Ascending aorta (tissue), 2 donors: Measurements from ENCODE around the gene MPV17. TPM values are rescaled to one million over a fixed set of nuclear protein-coding genes. Genes with fewer than 3 reads are reported as not detected.

Experiments used
- DNase-seq, 2 donors: peaks; one replicate each; pipeline ENCODE4 v3.0.0-alpha.2; 2019; ENCODE audit warnings: low spot score in 2 of 2
- H3K27ac ChIP-seq, 2 donors: fragments of 200-600 bp; sonication (generic); one replicate each; pipeline ENCODE4 v1.5.1; 2016 to 2017; ENCODE audit warnings: mild to moderate bottlenecking in 1 of 2
- H3K27me3 ChIP-seq: fragments of 200-600 bp; sonication (generic); one replicate; pipeline ENCODE4 v1.5.1; 2017
- H3K36me3 ChIP-seq, 2 donors: fragments of 200-600 bp; sonication (generic); one replicate each; pipeline ENCODE4 v1.5.1; 2016
- H3K4me1 ChIP-seq, 2 donors: fragments of 200-600 bp; sonication (generic); one replicate each; pipeline ENCODE4 v1.5.1; 2016 to 2017; ENCODE audit warnings: mild to moderate bottlenecking in 1 of 2
- H3K4me3 ChIP-seq, 2 donors: fragments of 200-600 bp; sonication (generic); one replicate each; pipeline ENCODE4 v1.5.1; 2016 to 2017; ENCODE audit warnings: mild to moderate bottlenecking in 1 of 2
- H3K9me3 ChIP-seq, 2 donors: fragments of 200-600 bp; sonication (generic); one replicate each; pipeline ENCODE4 v1.5.1; 2016
- CTCF ChIP-seq, 3 experiments: fragments of 200-600 bp in 2 of 3; fragments of 450-650 bp in 1 of 3; sonication (generic) in 2 of 3; IDR thresholded peaks; one replicate each; pipeline ENCODE4 v1.5.1; 2016 to 2019; ENCODE audit warnings: antibody characterized with exemption in 3 of 3, mild to moderate bottlenecking in 1 of 3, moderate library complexity in 1 of 3
- intact Hi-C: fragments of 100-400 bp; cut with DNase I; formaldehyde crosslinking; loops from one replicate; pipeline ENCODE4 v1.15.1; 2023
- total RNA-seq: library from RNA; depleted of rRNA; stranded (reverse); fragments of >200 nt; gene quantifications from one replicate; pipeline ENCODE4 v1.1.0, GENCODE V29; 2016

The MPV17 gene
- total RNA-seq, 1 donor from 2014 or later: 239 TPM

DNA sequence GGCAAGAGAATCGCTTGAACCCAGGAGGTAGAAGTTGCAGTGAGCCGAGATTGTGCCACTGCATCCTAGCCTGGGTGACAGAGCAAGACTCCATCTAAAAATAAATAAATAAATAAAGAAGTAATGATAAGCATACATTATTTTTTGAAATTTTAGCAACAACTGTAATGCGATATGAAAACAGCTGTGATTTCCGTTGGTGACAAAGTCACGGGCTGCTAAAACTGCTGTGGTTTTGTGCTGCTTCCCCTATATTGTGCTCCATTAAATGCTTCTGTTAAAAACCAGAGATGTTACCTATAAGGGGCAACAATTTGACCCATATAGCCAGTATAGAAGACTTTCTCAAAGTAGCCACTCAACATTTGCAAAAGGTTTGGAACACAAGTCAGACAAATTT, 32.3 kb downstream of the MPV17 start:
- no peak overlapping the region for H3K4me3 ChIP-seq
- intact Hi-C loops: no loop called here

GRCh38 chr2:27288610-27289009, 34.3 kb downstream of the MPV17 start:
- no peak for DNase-seq
- no peak for TF ChIP-seq CTCF (IDR thresholded peaks at IDR 0.05)
- H3K9me3 ChIP-seq: no peaks in the 10 kb centered on the region
- H3K4me1 ChIP-seq: no peaks in the 10 kb centered on the region
- intact Hi-C loops: loop anchor here (10.0 kb wide), 1 partner anchor 444 kb away; the partner anchor contains the start of gene DPYSL5
- no peak overlapping the region for H3K27ac ChIP-seq
- no peak overlapping the region for H3K4me3 ChIP-seq
- H3K36me3 ChIP-seq: no peaks in the 10 kb centered on the region
- no peaks in the 10 kb centered on the region for H3K27me3 ChIP-seq

More for the DNA sequence above, 32.3 kb downstream of the MPV17 start:
- TF ChIP-seq CTCF (IDR thresholded peaks at IDR 0.05): no peak
- Histone ChIP-seq H3K4me1 (no peaks in the 10 kb centered on the region), H3K9me3 (no peaks in the 10 kb centered on the region), H3K27ac (no peak overlapping the region), H3K27me3 (no peaks in the 10 kb centered on the region), H3K36me3 (no peaks in the 10 kb centered on the region)
- DNase-seq: no peak

DNA sequence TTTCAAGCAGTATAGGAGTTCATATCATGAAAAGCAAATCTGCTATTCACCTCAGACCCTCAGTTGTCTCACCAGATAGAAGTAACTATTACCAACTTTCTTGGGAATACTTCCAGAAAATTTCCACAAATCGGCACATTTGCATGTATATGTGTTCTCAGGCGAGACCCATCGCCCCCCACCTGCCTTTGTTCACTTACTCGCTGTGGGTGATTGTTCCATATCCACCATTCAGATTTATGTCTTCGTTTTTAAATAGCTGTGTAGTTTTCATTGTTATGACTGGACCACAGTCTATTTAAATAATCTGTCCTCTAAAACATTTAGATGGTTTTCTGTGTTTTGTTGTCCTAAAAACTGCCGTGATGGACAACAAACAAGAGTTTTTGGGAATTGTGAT, 37.4 kb downstream of the MPV17 start:
- DNase-seq: no peak

DNA sequence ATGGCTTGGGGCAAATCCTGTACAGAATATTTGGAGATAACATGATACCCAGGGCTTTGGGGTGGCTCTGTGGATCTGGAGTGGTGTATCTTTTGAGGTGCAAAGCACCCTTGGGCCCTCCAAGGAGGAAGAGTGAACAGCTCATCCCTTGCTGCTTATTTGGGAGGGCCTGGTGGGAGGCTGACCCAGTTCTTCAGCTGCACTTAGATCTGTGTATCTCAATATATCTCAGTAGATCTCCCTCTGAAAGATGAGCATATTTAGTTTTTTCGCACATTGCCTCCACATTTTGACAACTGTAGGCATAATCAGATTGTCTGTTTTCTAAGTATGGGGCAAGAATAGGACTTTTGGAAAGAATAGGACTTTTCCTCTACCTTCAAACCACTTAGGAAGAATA, 37.9 kb downstream of the MPV17 start:
- Histone ChIP-seq H3K4me3 (no peak overlapping the region), H3K27me3 (no peaks in the 10 kb centered on the region), H3K4me1 (no peaks in the 10 kb centered on the region), H3K9me3 (no peaks in the 10 kb centered on the region), H3K36me3 (no peaks in the 10 kb centered on the region), H3K27ac (no peak overlapping the region)
- DNase-seq: no peak
- no peak for TF ChIP-seq CTCF (IDR thresholded peaks at IDR 0.05)
- intact Hi-C loops: loop anchor here (10.0 kb wide), 1 partner anchor 440 kb away; the partner anchor contains the start of gene DPYSL5

More for the DNA sequence above, 37.4 kb downstream of the MPV17 start:
- Histone ChIP-seq H3K27ac (no peak overlapping the region), H3K4me1 (no peaks in the 10 kb centered on the region), H3K27me3 (no peaks in the 10 kb centered on the region), H3K36me3 (no peaks in the 10 kb centered on the region), H3K9me3 (no peaks in the 10 kb centered on the region), H3K4me3 (no peak overlapping the region)
- intact Hi-C loops: loop anchor here (10.0 kb wide), 1 partner anchor 441 kb away; the partner anchor contains the start of gene DPYSL5
- TF ChIP-seq CTCF (IDR thresholded peaks at IDR 0.05): no peak

DNA sequence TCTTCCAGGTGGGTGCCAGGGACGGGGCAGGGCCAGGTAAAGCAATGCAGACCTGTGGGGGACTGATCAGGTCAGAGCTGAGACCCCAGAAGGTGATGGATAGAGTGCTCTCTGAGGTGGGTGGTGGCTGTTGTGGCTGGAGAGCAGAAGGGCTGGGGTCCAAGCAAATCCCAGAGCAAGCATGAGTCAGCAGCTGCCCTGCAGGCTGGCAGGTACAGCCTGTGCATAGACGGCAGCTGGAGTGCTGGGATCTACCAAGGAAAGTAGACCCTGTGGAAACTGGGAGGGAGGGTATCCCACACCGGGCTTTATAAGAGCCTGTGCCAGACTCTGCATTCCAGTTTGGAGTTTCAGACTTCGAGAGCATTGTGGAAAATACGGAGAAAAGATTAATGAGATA, 40.0 kb downstream of the MPV17 start:
- no peaks in the 10 kb centered on the region for H3K9me3 ChIP-seq
- no peaks in the 10 kb centered on the region for H3K27me3 ChIP-seq
- H3K4me1 ChIP-seq: no peaks in the 10 kb centered on the region
- intact Hi-C loops: loop anchor here (10.0 kb wide), 1 partner anchor 438 kb away; the partner anchor contains the start of gene DPYSL5
- no peak for TF ChIP-seq CTCF (IDR thresholded peaks at IDR 0.05)
- no peak overlapping the region for H3K27ac ChIP-seq
- H3K36me3 ChIP-seq: no peaks in the 10 kb centered on the region
- H3K4me3 ChIP-seq: no peak overlapping the region
- no peak for DNase-seq
